Endothelial cell of umbilical vein (primary cell): Measurements from ENCODE around the gene TMEM175. TPM values are rescaled to one million over a fixed set of nuclear protein-coding genes. Genes with fewer than 3 reads are reported as not detected.

ENCODE experiments used
- BruUV-seq: library from RNA; stranded (reverse); fragments of 400-500 nt; replicated peaks from 2 replicates; lab custom pipeline; 2021; lab: Mats Ljungman, UMichigan
- CTCF ChIA-PET: fragments of 300-600, 350-600 bp; sonication (Branson Sonifier 250); formaldehyde crosslinking; loops from one replicate; lab custom pipeline; 2021; ENCODE audit warnings: antibody characterized with exemption, inconsistent platforms; lab: Charles Lee
- POLR2A ChIA-PET: fragments of 300-600, 350-600 bp; sonication (Branson Sonifier 250); formaldehyde crosslinking; loops from one replicate; lab custom pipeline; 2021; ENCODE audit warnings: antibody characterized with exemption, inconsistent platforms; lab: Charles Lee
- DNase-seq: peaks from one replicate; pipeline ENCODE4 v3.0.0-alpha.2; 2011; ENCODE audit warnings: low read depth, low spot score
- FAIRE-seq: peaks from 2 replicates; lab custom pipeline; 2011; peaks lifted over from hg19 to GRCh38; lab: Jason Lieb, UNC
- H2AFZ ChIP-seq: 2 replicates; pipeline ENCODE4 v1.6.0; 2012; ENCODE audit warnings: low read depth, low read length, control low read depth, inconsistent platforms
- H3K27ac ChIP-seq: 2 replicates; pipeline ENCODE4 v1.5.1; 2011; ENCODE audit warnings: low read depth, mild to moderate bottlenecking, control low read depth, low read length, moderate library complexity; ENCODE audit not compliant: insufficient read depth
- H3K27me3 ChIP-seq, 2 experiments: 2 replicates each; pipeline versions ENCODE4 v1.6.0 to v1.6.1; 2011; ENCODE audit warnings: low read length in 2 of 2, mixed read lengths in 1 of 2; ENCODE audit not compliant: control insufficient read depth in 2 of 2, insufficient read depth in 2 of 2
- H3K36me3 ChIP-seq, 2 experiments: 2 replicates in 1 of 2; 3 replicates in 1 of 2; pipeline ENCODE4 v1.5.1; 2011; ENCODE audit warnings: low read length in 2 of 2, mild to moderate bottlenecking in 1 of 2, moderate library complexity in 1 of 2; ENCODE audit not compliant: control insufficient read depth in 2 of 2, insufficient read depth in 2 of 2; ENCODE audit errors: extremely low read depth in 1 of 2
- H3K4me1 ChIP-seq: 3 replicates; pipeline ENCODE4 v1.5.1; 2011; ENCODE audit warnings: mild to moderate bottlenecking, low read length; ENCODE audit not compliant: control insufficient read depth, insufficient read depth; ENCODE audit errors: extremely low read depth
- H3K4me2 ChIP-seq: 2 replicates; pipeline ENCODE4 v1.6.1; 2011; ENCODE audit warnings: low read length, control low read depth, mixed read lengths; ENCODE audit not compliant: insufficient read depth
- H3K4me3 ChIP-seq, 3 experiments: fragments of 200-600 bp in 1 of 3; sonication (generic), shearing (Covaris generic) in 1 of 3; replicated peaks in 1 of 3; 2 replicates each; pipeline ENCODE4 v1.5.1; 2011 to 2016; ENCODE audit warnings: control low read depth in 3 of 3, low read length in 3 of 3, mild to moderate bottlenecking in 2 of 3, inconsistent platforms in 1 of 3, low read depth in 1 of 3, moderate library complexity in 1 of 3; ENCODE audit not compliant: insufficient read depth in 1 of 3
- H3K79me2 ChIP-seq: 2 replicates; pipeline ENCODE4 v1.6.0; 2012; ENCODE audit warnings: low read length, inconsistent platforms; ENCODE audit not compliant: control insufficient read depth, insufficient read depth
- H3K9ac ChIP-seq: replicated peaks from 2 replicates; pipeline ENCODE3; 2011; ENCODE audit warnings: low read length, control low read depth; ENCODE audit not compliant: insufficient read depth; ENCODE audit errors: extremely low read depth
- H3K9me1 ChIP-seq: replicated peaks from 3 replicates; pipeline ENCODE4 v1.6.0; 2011; ENCODE audit warnings: mild to moderate bottlenecking, low read length; ENCODE audit not compliant: control insufficient read depth, insufficient read depth; ENCODE audit errors: extremely low read depth
- H3K9me3 ChIP-seq: replicated peaks from 2 replicates; pipeline ENCODE4 v1.5.1; 2012; ENCODE audit warnings: low read length, inconsistent platforms; ENCODE audit not compliant: control insufficient read depth, insufficient read depth
- H4K20me1 ChIP-seq: replicated peaks from 2 replicates; pipeline ENCODE3; 2011; ENCODE audit warnings: mild to moderate bottlenecking, low read length; ENCODE audit not compliant: control insufficient read depth, insufficient read depth; ENCODE audit errors: extremely low read depth
- CTCF ChIP-seq, 2 donors: IDR thresholded peaks; 1 replicate in 1 of 2; 2 replicates in 1 of 2; pipeline ENCODE4 v1.5.1; 2011; ENCODE audit warnings: low read length in 2 of 2, mild to moderate bottlenecking in 2 of 2, moderate library complexity in 2 of 2, control low read depth in 1 of 2, inconsistent platforms in 1 of 2, low read depth in 1 of 2; ENCODE audit not compliant: insufficient read depth in 1 of 2; ENCODE audit errors: extremely low read depth in 1 of 2
- EZH2 ChIP-seq: IDR thresholded peaks from 2 replicates; pipeline ENCODE4 v1.6.1; 2012; ENCODE audit warnings: borderline replicate concordance, low read depth, mild to moderate bottlenecking, moderate library complexity, low read length, inconsistent platforms; ENCODE audit not compliant: severe bottlenecking
- FOS ChIP-seq: IDR thresholded peaks from 2 replicates; pipeline ENCODE4 v1.6.1; 2011; ENCODE audit warnings: mild to moderate bottlenecking, low read length, moderate library complexity, borderline replicate concordance; ENCODE audit not compliant: insufficient read depth
- GATA2 ChIP-seq: IDR thresholded peaks from 2 replicates; pipeline ENCODE4 v1.7.0; 2011; ENCODE audit warnings: low read depth, mild to moderate bottlenecking, moderate library complexity, mixed read lengths, low read length; ENCODE audit not compliant: insufficient read length, insufficient read depth
- JUN ChIP-seq: IDR thresholded peaks from 2 replicates; pipeline ENCODE4 v1.6.1; 2011; ENCODE audit warnings: borderline replicate concordance, low read depth; ENCODE audit not compliant: insufficient read length, insufficient read depth
- MAX ChIP-seq: IDR thresholded peaks from 2 replicates; pipeline ENCODE4 v1.6.1; 2011; ENCODE audit not compliant: insufficient read depth, insufficient read length
- MYC ChIP-seq: IDR thresholded peaks from one replicate; pipeline ENCODE4 v1.6.1; 2011; ENCODE audit warnings: mild to moderate bottlenecking, low read depth, low read length
- POLR2A ChIP-seq: IDR thresholded peaks from 2 replicates; pipeline ENCODE4 v1.6.1; 2012; ENCODE audit warnings: low read depth, mild to moderate bottlenecking, control low read depth, low read length
- POLR2AphosphoS5 ChIP-seq: IDR thresholded peaks from 2 replicates; pipeline ENCODE4 v1.6.1; 2012; ENCODE audit warnings: low read depth, mild to moderate bottlenecking, control low read depth, low read length, moderate library complexity; ENCODE audit not compliant: insufficient read depth
- dilution Hi-C: fragments of 300-500 bp; cut with MboI; formaldehyde crosslinking; loops from one replicate; pipeline ENCODE4 v1.15.0; 2019; ENCODE audit warnings: low sequenced_read_pairs; ENCODE audit not compliant: extremely low pct_ligation_motif_present
- intact Hi-C: fragments of 100-400 bp; cut with micrococcal nuclease; formaldehyde crosslinking; loops from one replicate; pipeline ENCODE4 v1.10.0; 2022
- polyA plus RNA-seq, 4 experiments: library from polyadenylated mRNA; depleted of rRNA in 3 of 4; stranded (reverse) in 3 of 4; unstranded in 1 of 4; fragments of >200 nt; gene quantifications; 2 replicates each; pipeline versions ENCODE4 v1.2.1 to v1.2.3, GENCODE V29; 2011 to 2012; ENCODE audit warnings: missing spikeins in 1 of 4
- total RNA-seq: library from RNA; stranded (reverse); gene quantifications from 2 replicates; pipeline ENCODE4 v1.2.3, GENCODE V29; 2021

Gene TMEM175
- total and polyA plus RNA-seq, 2 donors (not counting 3 experiments of a cell fraction or from before 2014, with no cell fraction given), result 21.9 to 80.1 TPM

DNA sequence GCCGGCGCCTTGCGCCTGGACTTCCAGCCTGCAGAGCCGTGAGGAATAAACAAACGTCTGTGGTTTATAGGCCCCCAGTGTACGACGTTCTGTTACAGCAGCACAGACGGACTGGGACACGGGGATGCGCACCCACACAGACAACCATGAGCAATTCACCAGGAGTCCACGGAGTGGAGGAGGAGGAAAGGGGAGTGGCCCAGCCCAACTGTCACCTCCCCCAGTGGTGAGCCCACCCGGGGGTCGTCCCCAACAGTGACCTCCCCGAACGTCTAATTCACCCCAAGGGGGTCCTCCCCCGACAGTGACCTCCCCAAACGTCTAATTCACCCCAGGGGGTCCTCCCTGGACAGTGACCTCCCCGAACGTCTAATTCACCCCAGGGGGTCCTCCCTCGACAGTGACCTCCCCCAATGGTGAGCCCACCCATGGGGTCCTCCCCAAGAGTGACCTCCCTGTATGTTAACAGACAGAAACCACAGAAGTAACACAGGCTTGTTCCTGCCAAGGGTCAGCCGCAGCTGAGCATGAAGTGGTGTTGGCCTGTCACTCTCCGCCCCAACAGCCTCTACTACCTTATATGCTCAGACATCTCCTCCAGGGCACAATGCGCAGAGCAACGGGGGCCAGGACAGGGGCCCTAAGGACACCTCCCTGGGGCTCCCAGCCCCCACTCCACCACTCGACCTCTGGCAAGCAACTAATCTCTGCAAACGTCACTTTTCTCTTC, 6.3 kb upstream of the TMEM175 start:
- no peak overlapping the region for H2AFZ ChIP-seq
- no TSS peak for BruUV-seq
- H3K4me1 ChIP-seq, result peaks cover 4% of the 10 kb centered on the region
- no peak for DNase-seq
- peaks cover 0 to 2% of the 10 kb centered on the region in 2 experiments for H3K36me3 ChIP-seq
- no peak overlapping the region for H3K9ac ChIP-seq
- H3K27ac ChIP-seq, result no peak overlapping the region
- ChIA-PET POLR2A (no interaction called here), CTCF (interaction anchor here (0.9 to 1.0 kb wide), 2 partner anchors 9 to 61 kb away, joined by 4 to 5 read pairs; no protein-coding TSS in a partner anchor)
- no peak for FAIRE-seq
- H3K9me3 ChIP-seq, result no peaks in the 10 kb centered on the region
- dilution Hi-C loops (no loop called here), intact Hi-C loops (loop anchor here (1.0 kb wide), 1 partner anchor 61 kb away; the partner anchor contains the start of gene IDUA)
- H3K9me1 ChIP-seq, result no peaks in the 10 kb centered on the region
- TF ChIP-seq GATA2 (no peak), FOS (no peak), POLR2AphosphoS5 (no peak), POLR2A (no peak), MYC (no peak), JUN (no peak), MAX (no peak), EZH2 (no peak), CTCF (IDR thresholded peaks at IDR 0.05; ENCODE audit: extremely low read depth in 1 of 2, insufficient read depth in 1 of 2, low read depth in 1 of 2, low read length in 2 of 2) (no peak)
- H3K27me3 ChIP-seq, result no peaks in the 10 kb centered on the region
- H3K4me3 ChIP-seq, result no peak overlapping the region
- no peak overlapping the region for H3K4me2 ChIP-seq
- no peaks in the 10 kb centered on the region for H4K20me1 ChIP-seq
- peaks cover 83% of the 10 kb centered on the region for H3K79me2 ChIP-seq
